NCI-H2107 treated with DMSO at 0.1 percent for 48 hours (cell line): Measurements from ENCODE around the gene SMCO2.
A peak's percentile ranks its signal among the peaks of the same experiment; 100 is the strongest.

Experiments used
- DNase-seq: peaks from one replicate; lab custom pipeline; 2025; ENCODE audit not compliant: unreplicated experiment; lab: John Stamatoyannopoulos, UW

SMCO2 gene

DNA sequence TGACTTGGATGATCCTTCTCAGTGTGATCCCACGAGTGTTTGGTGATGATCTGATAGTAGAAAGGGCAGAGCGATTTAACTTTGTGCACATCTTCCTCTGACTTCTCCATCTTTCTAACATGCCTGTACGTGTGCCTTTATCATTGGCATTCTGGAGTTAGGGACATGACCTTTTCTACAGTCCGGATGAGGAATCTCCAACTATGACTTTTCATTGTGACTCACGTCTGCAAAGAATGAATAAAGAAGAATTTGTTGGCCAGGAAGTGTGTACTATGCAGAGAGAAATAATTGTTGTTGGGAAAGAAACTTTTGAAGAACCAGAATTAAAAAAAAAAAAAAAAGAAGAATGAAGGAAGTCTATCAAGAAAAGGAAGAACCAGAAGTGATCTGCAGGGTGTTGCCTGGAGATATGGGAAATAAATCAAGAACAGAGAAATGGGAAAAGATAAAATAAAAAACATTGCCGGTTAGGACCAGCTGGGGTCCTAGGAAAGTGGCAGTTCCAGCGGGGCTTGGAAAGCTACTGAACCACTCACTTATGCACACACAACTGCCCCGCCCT, 102.8 kb downstream of the SMCO2 start:
- no peak for DNase-seq

DNA sequence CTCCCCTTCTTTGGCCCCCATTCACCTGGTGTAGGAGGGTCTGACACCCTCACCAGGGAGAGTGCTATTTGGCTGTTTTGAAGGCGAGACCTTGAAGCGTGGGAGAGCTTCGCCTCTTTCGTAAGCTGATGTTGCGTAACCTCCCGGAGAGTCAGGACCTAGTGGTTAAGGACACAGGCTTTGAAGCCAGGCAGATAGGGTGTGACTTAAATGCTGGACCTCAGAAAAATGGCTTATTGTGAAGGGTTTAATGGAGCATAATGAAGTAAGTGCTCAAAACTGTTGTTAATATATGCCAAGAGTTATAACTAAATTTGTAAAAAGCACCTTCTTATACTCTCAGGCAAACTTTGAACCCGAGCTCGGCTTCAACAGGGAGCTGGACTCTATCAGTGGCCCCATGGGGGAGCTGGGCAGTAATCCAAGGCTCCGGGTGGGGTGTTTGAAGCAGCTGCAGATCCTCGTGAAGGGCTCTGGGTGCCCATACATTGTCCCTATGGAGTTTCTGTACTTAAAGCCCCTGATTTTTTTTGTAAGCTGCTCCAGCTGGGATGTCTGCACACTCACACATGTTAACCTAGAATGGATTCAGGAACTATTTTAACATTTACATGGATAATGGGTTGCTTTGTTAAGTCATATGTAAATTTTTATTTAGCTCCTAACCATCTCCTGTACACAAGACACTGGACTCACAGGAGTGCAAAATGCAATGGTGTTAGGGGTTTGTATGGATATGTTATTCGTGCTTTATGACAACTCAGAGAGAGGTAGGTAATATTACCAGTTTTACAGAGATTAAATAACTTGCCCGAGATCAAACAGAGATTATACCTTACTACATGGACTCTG, 103.5 kb downstream of the SMCO2 start:
- DNase-seq = peak; percentile 68

DNA sequence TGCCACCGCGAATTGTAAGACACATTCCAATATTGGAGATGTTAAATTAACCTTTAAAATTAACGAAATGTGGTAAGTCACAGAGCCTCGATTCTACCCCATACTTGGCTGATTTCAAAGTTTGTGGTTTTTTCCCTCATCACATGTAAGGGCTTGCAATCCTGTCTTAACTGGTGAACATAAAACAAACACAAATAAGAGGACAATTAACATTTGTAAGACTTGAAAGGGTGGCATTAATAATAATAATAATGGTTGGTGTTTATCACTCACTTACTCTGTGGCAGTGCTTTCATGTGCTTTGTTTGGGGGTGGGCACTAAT, 104.1 kb downstream of the SMCO2 start:
- DNase-seq = no peak

DNA sequence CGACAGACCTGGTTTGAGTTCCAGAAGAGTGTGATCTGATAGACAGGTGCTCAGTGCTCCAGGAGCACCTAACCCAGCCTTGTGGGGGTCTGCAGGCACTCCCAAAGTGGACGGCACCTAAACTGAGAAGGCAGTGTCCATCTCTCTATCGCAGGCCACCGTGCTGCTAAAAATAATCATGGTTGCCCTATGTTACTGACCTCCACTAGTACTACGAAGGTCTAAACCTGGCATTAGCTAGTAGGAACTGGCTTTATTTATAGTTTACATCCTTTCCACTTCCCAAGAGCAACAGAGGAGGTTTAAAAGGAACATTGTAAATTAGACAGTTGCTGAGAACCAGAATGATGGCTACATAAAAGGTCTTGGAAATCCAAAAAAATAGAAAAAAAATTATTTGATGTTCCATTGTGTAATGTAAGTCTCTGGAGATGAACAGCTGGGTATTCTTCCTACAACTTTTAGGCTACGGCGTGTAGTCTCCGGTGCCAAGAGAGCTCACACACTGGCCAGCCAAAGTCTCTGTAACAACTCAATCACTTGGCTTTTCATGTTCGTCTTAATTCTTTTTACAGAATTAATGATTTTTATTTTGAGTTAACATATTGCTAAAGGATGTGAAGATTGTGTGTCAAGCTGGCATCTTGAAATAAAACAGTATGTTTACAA, 104.8 kb downstream of the SMCO2 start:
- DNase-seq = no peak
